H1 (cell line): ENCODE measurements around the gene SLC8A1. TPM values are rescaled to one million over a fixed set of nuclear protein-coding genes. Genes with fewer than 3 reads are reported as not detected.

Experiments used
- CTCF ChIA-PET: fragments of 300-600 bp; sonication (Branson Sonifier 250); formaldehyde crosslinking; loops from one replicate; lab custom pipeline; 2021; ENCODE audit not compliant: partially characterized antibody; lab: Charles Lee
- POLR2A ChIA-PET: fragments of 300-600 bp; sonication (Branson Sonifier 250); formaldehyde crosslinking; loops from one replicate; lab custom pipeline; 2021; ENCODE audit warnings: inconsistent platforms; ENCODE audit not compliant: partially characterized antibody; lab: Charles Lee
- DNase-seq, 2 experiments: peaks; one replicate each; pipeline versions ENCODE4 v3.0.0 to v3.0.0-alpha.2; 2010 to 2022; ENCODE audit warnings: low spot score in 2 of 2, low read depth in 1 of 2, mixed read lengths in 1 of 2
- FAIRE-seq: peaks from 2 replicates; lab custom pipeline; 2011; peaks lifted over from hg19 to GRCh38; lab: Jason Lieb, UNC
- H2AFZ ChIP-seq: 2 replicates; pipeline ENCODE4 v1.8.1; 2012; ENCODE audit warnings: low read length, inconsistent platforms
- H2AK5ac ChIP-seq: 2 replicates; pipeline ENCODE4 v1.6.1; 2013; ENCODE audit warnings: low read depth, low read length
- H2BK120ac ChIP-seq: replicated peaks from 2 replicates; pipeline ENCODE3; 2013; ENCODE audit warnings: low read depth, low read length, inconsistent platforms
- H2BK12ac ChIP-seq: 2 replicates; pipeline ENCODE4 v1.6.1; 2013; ENCODE audit warnings: low read depth, low read length
- H2BK15ac ChIP-seq: 2 replicates; pipeline ENCODE4 v1.6.1; 2013; ENCODE audit warnings: low read length
- H2BK20ac ChIP-seq: 2 replicates; pipeline ENCODE4 v1.6.1; 2013; ENCODE audit warnings: low read length
- H2BK5ac ChIP-seq: 2 replicates; pipeline ENCODE4 v1.6.1; 2013; ENCODE audit warnings: low read depth, low read length
- H3K14ac ChIP-seq: 2 replicates; pipeline ENCODE4 v1.6.1; 2013; ENCODE audit warnings: inconsistent platforms; ENCODE audit not compliant: insufficient read length
- H3K18ac ChIP-seq: 2 replicates; pipeline ENCODE4 v1.6.1; 2013; ENCODE audit warnings: low read length; ENCODE audit errors: extremely low read depth
- H3K23ac ChIP-seq: 2 replicates; pipeline ENCODE4 v1.6.1; 2013; ENCODE audit warnings: inconsistent platforms; ENCODE audit not compliant: insufficient read length
- H3K23me2 ChIP-seq: 2 replicates; pipeline ENCODE4 v1.6.1; 2013; ENCODE audit warnings: low read depth, low read length
- H3K27ac ChIP-seq: 2 replicates; pipeline ENCODE4 v1.6.1; 2011; ENCODE audit warnings: low read depth, low read length, inconsistent platforms
- H3K27me3 ChIP-seq, 4 experiments: replicated peaks in 1 of 4; 1 replicate in 1 of 4; 2 replicates in 3 of 4; pipeline versions ENCODE4 v1.6.1 to v1.8.1; 2011 to 2013; ENCODE audit warnings: low read length in 3 of 4, mild to moderate bottlenecking in 3 of 4, inconsistent platforms in 2 of 4, mixed read lengths in 2 of 4, moderate library complexity in 1 of 4; ENCODE audit not compliant: control insufficient read depth in 3 of 4, insufficient read depth in 3 of 4; ENCODE audit errors: extremely low read depth in 1 of 4
- H3K36me3 ChIP-seq, 4 experiments: 2 replicates each; pipeline versions ENCODE4 v1.6.1 to v1.8.1; 2011 to 2013; ENCODE audit warnings: mild to moderate bottlenecking in 4 of 4, low read length in 3 of 4, moderate library complexity in 2 of 4, control low read depth in 1 of 4, inconsistent platforms in 1 of 4; ENCODE audit not compliant: insufficient read depth in 4 of 4, control insufficient read depth in 2 of 4
- H3K4ac ChIP-seq: replicated peaks from 2 replicates; pipeline ENCODE3; 2013; ENCODE audit warnings: low read length, low read depth, mixed read lengths, inconsistent platforms; ENCODE audit not compliant: insufficient read length
- H3K4me1 ChIP-seq, 4 experiments: replicated peaks in 1 of 4; 1 replicate in 1 of 4; 2 replicates in 3 of 4; pipeline versions ENCODE4 v1.6.1 to v1.8.1; 2011 to 2013; ENCODE audit warnings: low read length in 3 of 4, inconsistent platforms in 2 of 4, mixed read lengths in 1 of 4; ENCODE audit not compliant: insufficient read depth in 4 of 4, control insufficient read depth in 3 of 4
- H3K4me2 ChIP-seq, 2 experiments: 2 replicates each; pipeline versions ENCODE4 v1.6.1 to v1.8.1; 2011 to 2013; ENCODE audit warnings: low read depth in 2 of 2, low read length in 2 of 2, control low read depth in 1 of 2, inconsistent platforms in 1 of 2, mild to moderate bottlenecking in 1 of 2; ENCODE audit not compliant: insufficient read depth in 1 of 2
- H3K4me3 ChIP-seq, 4 experiments: fragments of 200-600, 300-600 bp in 1 of 4; sonication (generic), shearing (Covaris generic), sonication (Bioruptor Twin) in 1 of 4; 2 replicates each; pipeline versions ENCODE4 v1.5.1 to v1.8.1; 2011 to 2016; ENCODE audit warnings: low read length in 4 of 4, low read depth in 3 of 4, control low read depth in 2 of 4, inconsistent platforms in 2 of 4, mild to moderate bottlenecking in 2 of 4, mixed read lengths in 1 of 4, moderate library complexity in 1 of 4; ENCODE audit not compliant: insufficient read depth in 2 of 4; ENCODE audit errors: extremely low read depth in 1 of 4
- H3K56ac ChIP-seq: replicated peaks from 2 replicates; pipeline ENCODE3; 2013; ENCODE audit warnings: low read depth, mild to moderate bottlenecking, mixed read lengths, low read length, inconsistent platforms; ENCODE audit not compliant: insufficient read length
- H3K79me1 ChIP-seq: 2 replicates; pipeline ENCODE4 v1.6.1; 2013; ENCODE audit warnings: low read depth, low read length, control low read depth
- H3K79me2 ChIP-seq, 2 experiments: 2 replicates each; pipeline versions ENCODE4 v1.6.1 to v1.8.1; 2012 to 2013; ENCODE audit warnings: low read length in 2 of 2, mild to moderate bottlenecking in 2 of 2, inconsistent platforms in 1 of 2; ENCODE audit not compliant: insufficient read depth in 2 of 2, control insufficient read depth in 1 of 2
- H3K9ac ChIP-seq, 4 experiments: replicated peaks in 1 of 4; 1 replicate in 1 of 4; 2 replicates in 3 of 4; pipeline versions ENCODE4 v1.6.1 to v1.8.1; 2011 to 2013; ENCODE audit warnings: low read depth in 3 of 4, low read length in 3 of 4, control low read depth in 2 of 4, mild to moderate bottlenecking in 2 of 4, moderate library complexity in 2 of 4, inconsistent platforms in 1 of 4; ENCODE audit errors: extremely low read depth in 1 of 4
- H3K9me3 ChIP-seq, 2 experiments: 2 replicates each; pipeline versions ENCODE4 v1.6.1 to v1.8.1; 2012 to 2013; ENCODE audit warnings: mild to moderate bottlenecking in 2 of 2, moderate library complexity in 2 of 2, control low read depth in 1 of 2, inconsistent platforms in 1 of 2, low read depth in 1 of 2, low read length in 1 of 2, mixed read lengths in 1 of 2; ENCODE audit not compliant: insufficient read depth in 2 of 2
- H4K20me1 ChIP-seq, 2 experiments: replicated peaks in 1 of 2; 2 replicates each; pipeline versions ENCODE3 to v1.8.1; 2011 to 2013; ENCODE audit warnings: inconsistent platforms in 2 of 2, low read length in 2 of 2, mild to moderate bottlenecking in 1 of 2; ENCODE audit not compliant: insufficient read depth in 2 of 2, control insufficient read depth in 1 of 2
- H4K5ac ChIP-seq: 2 replicates; pipeline ENCODE4 v1.6.1; 2013; ENCODE audit warnings: low read length, low read depth, mixed read lengths, inconsistent platforms; ENCODE audit not compliant: insufficient read length
- H4K8ac ChIP-seq: 2 replicates; pipeline ENCODE4 v1.8.0; 2013; ENCODE audit warnings: mild to moderate bottlenecking, moderate library complexity, low read length, inconsistent platforms; ENCODE audit not compliant: insufficient read depth; ENCODE audit errors: extremely low read depth
- H4K91ac ChIP-seq: replicated peaks from 2 replicates; pipeline ENCODE3; 2013; ENCODE audit warnings: low read length, mixed read lengths, inconsistent platforms; ENCODE audit not compliant: insufficient read length
- ASH2L ChIP-seq: fragments of 200-600, 300-600 bp; sonication (generic); IDR thresholded peaks from one replicate; pipeline ENCODE4 v1.7.1; 2017; ENCODE audit warnings: low read length
- JUN ChIP-seq: IDR thresholded peaks from 2 replicates; pipeline ENCODE4 v1.6.1; 2011; ENCODE audit warnings: low read depth, mild to moderate bottlenecking, improper control_type of control experiment, low read length
- NRF1 ChIP-seq: IDR thresholded peaks from 2 replicates; pipeline ENCODE4 v1.6.1; 2011; ENCODE audit warnings: mild to moderate bottlenecking, low read depth, low read length, improper control_type of control experiment
- POU5F1 ChIP-seq: IDR thresholded peaks from 2 replicates; pipeline ENCODE4 v1.6.1; 2011; ENCODE audit warnings: low read depth, mild to moderate bottlenecking, low read length, moderate library complexity
- SAP30 ChIP-seq: fragments of 300-600 bp; sonication (generic); IDR thresholded peaks from 2 replicates; pipeline ENCODE4 v1.7.1; 2012; ENCODE audit warnings: low read length, moderate library complexity, mild to moderate bottlenecking, inconsistent platforms; ENCODE audit not compliant: insufficient read depth, insufficient replicate concordance
- SIRT6 ChIP-seq: IDR thresholded peaks from one replicate; pipeline ENCODE4 v1.7.1; 2012; ENCODE audit warnings: low read length, inconsistent platforms
- WGBS, 2 experiments: shearing (Covaris generic) in 1 of 2; methylation state at CpG; one replicate each; pipeline versions ENCODE4 v1.1.6 to v1.1.7; 2013 to 2015; ENCODE audit warnings: low lambda C conversion rate in 2 of 2, mixed read lengths in 2 of 2, inconsistent platforms in 1 of 2, low coverage in 1 of 2, missing lambda C conversion rate in 1 of 2; ENCODE audit not compliant: insufficient replicate concordance in 2 of 2, insufficient coverage in 1 of 2, insufficient read length in 1 of 2; ENCODE audit errors: extremely low coverage in 1 of 2, missing lambda C conversion rate in 1 of 2; 5-methylcytosine and 5-hydroxymethylcytosine counted together
- polyA plus RNA-seq, 7 experiments: library from polyadenylated mRNA; depleted of rRNA in 3 of 7; stranded (reverse) in 5 of 7; unstranded in 2 of 7; fragments of >200 nt in 5 of 7; fragments of 200-250 nt in 2 of 7; gene quantifications; 1 replicate in 5 of 7; 2 replicates in 1 of 7; 4 replicates in 1 of 7; pipeline versions ENCODE4 v1.2.1 to v1.2.3, GENCODE V29; 2011 to 2013; ENCODE audit warnings: missing spikeins in 2 of 7, mixed read lengths in 2 of 7
- total RNA-seq: library from RNA; stranded (reverse); fragmentation: NEBNext Ultra II Directional; extraction: Animal tissue kit (Norgen Biotek cat#: 25700); gene quantifications from 2 replicates; pipeline ENCODE4 v1.2.1, GENCODE V29; 2021
- TF ChIP-seq, protein P1 (sequence below): IDR thresholded peaks from 2 replicates; pipeline ENCODE4 v1.6.1; 2011; ENCODE audit warnings: low read depth, mild to moderate bottlenecking, low read length; ENCODE audit not compliant: insufficient read depth

SLC8A1 gene
- total and polyA plus RNA-seq, 2 of the 8 experiments (the other 6 are each of a cell fraction or from before 2014, with no cell fraction given) = 0.68 to 3.6 TPM

GRCh38 chr2:40131081-40131704 lies 320.7 kb downstream of the SLC8A1 start:
- WGBS, 2 experiments = 83% methylated on average over 2 of the region's 3 CpGs; no CpG with 5 or more reads in 1 of the 2 experiments
- Histone ChIP-seq H4K8ac (no peak overlapping the region), H2BK12ac (no peak overlapping the region), H3K23me2 (no peaks in the 10 kb centered on the region), H2AK5ac (no peak overlapping the region), H2AFZ (no peak overlapping the region), H3K4me1 (no peaks in the 10 kb centered on the region), H3K9me3 (no peaks in the 10 kb centered on the region), H3K56ac (no peak overlapping the region), H3K79me2 (no peaks in the 10 kb centered on the region), H3K4me3 (no peak overlapping the region), H3K14ac (no peak overlapping the region), H3K4ac (no peak overlapping the region), H3K27me3 (no peaks in the 10 kb centered on the region), H3K18ac (no peak overlapping the region), H2BK5ac (no peak overlapping the region), H2BK120ac (no peak overlapping the region), H3K4me2 (no peak overlapping the region), H4K20me1 (no peaks in the 10 kb centered on the region), H2BK15ac (no peak overlapping the region), H3K27ac (no peak overlapping the region), H2BK20ac (no peak overlapping the region), H3K9ac (no peak overlapping the region), H3K79me1 (no peaks in the 10 kb centered on the region), H4K5ac (no peak overlapping the region), H4K91ac (no peak overlapping the region), H3K23ac (no peak overlapping the region), H3K36me3 (no peaks in the 10 kb centered on the region; a peak in 1 of 8 replicates)
- no peak for FAIRE-seq
- no peak for DNase-seq
- CTCF ChIA-PET = interaction anchor here (1.2 to 1.3 kb wide), 4 partner anchors 9 to 196 kb away, joined by 3 read pairs; no protein-coding TSS in a partner anchor
- POLR2A ChIA-PET = no interaction called here
- TF ChIP-seq ASH2L = no peak
- TF ChIP-seq NRF1 = no peak
- no peak for TF ChIP-seq POU5F1
- TF ChIP-seq SIRT6 = no peak
- TF ChIP-seq, protein P1, sequence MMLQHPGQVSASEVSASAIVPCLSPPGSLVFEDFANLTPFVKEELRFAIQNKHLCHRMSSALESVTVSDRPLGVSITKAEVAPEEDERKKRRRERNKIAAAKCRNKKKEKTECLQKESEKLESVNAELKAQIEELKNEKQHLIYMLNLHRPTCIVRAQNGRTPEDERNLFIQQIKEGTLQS = no peak
- TF ChIP-seq SAP30 = no peak
- TF ChIP-seq JUN = no peak
